K562 (cell line): Measurements from ENCODE around the gene SYNPR. TPM values are rescaled to one million over a fixed set of nuclear protein-coding genes. Genes with fewer than 3 reads are reported as not detected.

ENCODE experiments used
- ATAC-seq: fragments of 200-7000 bp; cut with Tn5 transposase; 3 replicates; pipeline ENCODE4 v1.9.1; 2020; ENCODE audit warnings: moderate library complexity
- BruUV-seq: library from RNA; stranded (reverse); fragments of 400-500 nt; replicated peaks from 2 replicates; lab custom pipeline; 2021; lab: Mats Ljungman, UMichigan
- CTCF ChIA-PET: fragments of 300-600 bp; formaldehyde crosslinking; extraction: SDS; loops from one replicate; lab custom pipeline; 2021; ENCODE audit warnings: low intra/inter-chr PET ratio; lab: Yijun Ruan, JAX
- POLR2A ChIA-PET: fragments of 300-600, 350-650 bp; sonication (Branson Sonifier 250); formaldehyde crosslinking; extraction: SDS; loops from one replicate; lab custom pipeline; 2021; ENCODE audit warnings: antibody characterized with exemption, inconsistent platforms; lab: Yijun Ruan, JAX
- DNase-seq, 4 experiments: peaks; one replicate each; pipeline versions ENCODE4 v3.0.0 to v3.0.0-alpha.2; 2011 to 2018; ENCODE audit warnings: low spot score in 3 of 4, mixed read lengths in 3 of 4; ENCODE audit errors: extremely low read depth in 1 of 4
- FAIRE-seq: peaks from 2 replicates; lab custom pipeline; 2011; peaks lifted over from hg19 to GRCh38; lab: Jason Lieb, UNC
- H2AFZ ChIP-seq: 2 replicates; pipeline ENCODE4 v1.6.0; 2011; ENCODE audit warnings: low read depth, low read length, control low read depth, inconsistent platforms
- H3K27ac ChIP-seq: fragments of 200-600 bp; 3 replicates; pipeline ENCODE4 v1.8.0; 2011; ENCODE audit warnings: low read depth, mild to moderate bottlenecking, control low read depth, inconsistent platforms, low read length, moderate library complexity, mixed read lengths; ENCODE audit errors: extremely low read depth
- H3K27me3 ChIP-seq, 2 experiments: fragments of 300-600 bp in 1 of 2; 2 replicates in 1 of 2; 3 replicates in 1 of 2; pipeline versions ENCODE4 v1.6.0 to v1.8.0; 2011; ENCODE audit warnings: inconsistent platforms in 2 of 2, low read length in 2 of 2, mild to moderate bottlenecking in 1 of 2, mixed read lengths in 1 of 2, moderate library complexity in 1 of 2; ENCODE audit not compliant: control insufficient read depth in 2 of 2, insufficient read depth in 2 of 2
- H3K36me3 ChIP-seq: fragments of 300-600 bp; 3 replicates; pipeline ENCODE4 v1.8.0; 2011; ENCODE audit warnings: mild to moderate bottlenecking, low read length, inconsistent platforms; ENCODE audit not compliant: control insufficient read depth, insufficient read depth
- H3K4me1 ChIP-seq, 2 experiments: fragments of 200-600 bp in 1 of 2; replicated peaks in 1 of 2; 2 replicates in 1 of 2; 3 replicates in 1 of 2; pipeline versions ENCODE4 v1.5.1 to v1.8.0; 2011; ENCODE audit warnings: inconsistent platforms in 2 of 2, low read length in 2 of 2, mild to moderate bottlenecking in 1 of 2, mixed read lengths in 1 of 2, moderate library complexity in 1 of 2; ENCODE audit not compliant: control insufficient read depth in 2 of 2, insufficient read depth in 2 of 2
- H3K4me2 ChIP-seq: 2 replicates; pipeline ENCODE4 v1.6.1; 2011; ENCODE audit warnings: low read length, control low read depth, inconsistent platforms, mixed read lengths; ENCODE audit not compliant: insufficient read depth
- H3K4me3 ChIP-seq: fragments of 200-600 bp; sonication (generic), shearing (Covaris generic); 2 replicates; pipeline ENCODE4 v1.5.1; 2016; ENCODE audit warnings: control low read depth, inconsistent platforms
- H3K79me2 ChIP-seq: fragments of 200-600 bp; 3 replicates; pipeline ENCODE4 v1.8.0; 2011; ENCODE audit warnings: low read length, inconsistent platforms; ENCODE audit not compliant: control insufficient read depth, insufficient read depth
- H3K9ac ChIP-seq, 2 experiments: 2 replicates each; pipeline versions ENCODE4 v1.6.0 to v1.6.1; 2011; ENCODE audit warnings: low read depth in 2 of 2, low read length in 2 of 2, control low read depth in 1 of 2, inconsistent platforms in 1 of 2, mild to moderate bottlenecking in 1 of 2, mixed read lengths in 1 of 2; ENCODE audit not compliant: insufficient read depth in 1 of 2
- H3K9me1 ChIP-seq: one replicate; pipeline ENCODE4 v1.6.0; 2011; ENCODE audit warnings: inconsistent platforms, mild to moderate bottlenecking, low read length, moderate library complexity; ENCODE audit not compliant: control insufficient read depth, insufficient read depth
- H3K9me3 ChIP-seq: replicated peaks from 2 replicates; pipeline ENCODE4 v1.5.1; 2011; ENCODE audit warnings: low read depth, low read length, inconsistent platforms; ENCODE audit not compliant: control insufficient read depth, insufficient read depth
- H4K20me1 ChIP-seq: replicated peaks from 2 replicates; pipeline ENCODE4 v1.6.1; 2011; ENCODE audit warnings: low read length, inconsistent platforms, mixed read lengths; ENCODE audit not compliant: control insufficient read depth, insufficient read depth
- CBFB ChIP-seq: sonication (generic); formaldehyde crosslinking; IDR thresholded peaks from 2 replicates; pipeline ENCODE4 v1.4.0; 2020; ENCODE audit warnings: mild to moderate bottlenecking, missing genetic modification reagents
- CC2D1A ChIP-seq: fragments of 450-650 bp; IDR thresholded peaks from 2 replicates; pipeline ENCODE4 v1.6.1; 2017; ENCODE audit warnings: mild to moderate bottlenecking
- CHD4 ChIP-seq: fragments of 200-600 bp; sonication (generic); IDR thresholded peaks from 3 replicates; pipeline ENCODE4 v1.6.1; 2012; ENCODE audit warnings: low read depth, mild to moderate bottlenecking, mixed read lengths, low read length, inconsistent platforms; ENCODE audit not compliant: insufficient read depth, insufficient replicate concordance, poor library complexity, severe bottlenecking
- GABPB2 ChIP-seq: fragments of 250-450 bp; sonication (Bioruptor Pico); conservative IDR thresholded peaks from 2 replicates; pipeline ENCODE4 v1.5.1; 2021; ENCODE audit warnings: mild to moderate bottlenecking
- GATAD2B ChIP-seq: fragments of 450-650 bp; IDR thresholded peaks from 2 replicates; pipeline ENCODE4 v1.6.1; 2017; ENCODE audit warnings: mild to moderate bottlenecking, borderline replicate concordance
- HLTF ChIP-seq: fragments of 450-650 bp; IDR thresholded peaks from 2 replicates; pipeline ENCODE4 v1.6.1; 2016
- KAT8 ChIP-seq: fragments of 450-650 bp; IDR thresholded peaks from 2 replicates; pipeline ENCODE4 v1.6.1; 2016; ENCODE audit warnings: low read depth, mild to moderate bottlenecking
- MAFF ChIP-seq: IDR thresholded peaks from 2 replicates; pipeline ENCODE4 v1.6.1; 2012; ENCODE audit warnings: low read length, improper control_type of control experiment
- NFATC3 ChIP-seq: fragments of 450-650 bp; IDR thresholded peaks from 2 replicates; pipeline ENCODE4 v1.6.1; 2017; ENCODE audit warnings: mild to moderate bottlenecking
- PRPF4 ChIP-seq: fragments of 200-400 bp; formaldehyde crosslinking; IDR thresholded peaks from one replicate; pipeline ENCODE4 v1.6.1; 2017; ENCODE audit warnings: low read length, low read depth, mild to moderate bottlenecking; ENCODE audit not compliant: insufficient read depth, poor library complexity, severe bottlenecking
- SOX6 ChIP-seq: fragments of 450-650 bp; IDR thresholded peaks from 2 replicates; pipeline ENCODE4 v1.6.1; 2014; ENCODE audit warnings: mild to moderate bottlenecking
- SRF ChIP-seq, 2 experiments: fragments of 250-450, 450-650 bp in 1 of 2; sonication (Bioruptor Pico) in 1 of 2; sonication (generic) in 1 of 2; formaldehyde crosslinking; IDR thresholded peaks; 2 replicates each; pipeline versions ENCODE4 v1.5.0 to v1.5.1; 2020 to 2022; ENCODE audit warnings: mild to moderate bottlenecking in 1 of 2, missing genetic modification reagents in 1 of 2
- ZNF431 ChIP-seq: sonication (generic); formaldehyde crosslinking; IDR thresholded peaks from 2 replicates; pipeline ENCODE4 v1.8.0; 2022; ENCODE audit warnings: mild to moderate bottlenecking, missing genetic modification reagents
- ZNF551 ChIP-seq: fragments of 250-450 bp; sonication (Bioruptor Pico); IDR thresholded peaks from 2 replicates; pipeline ENCODE4 v1.5.0; 2021; ENCODE audit warnings: mild to moderate bottlenecking, moderate library complexity
- WGBS: fragments of 100-300 bp; shearing (Covaris generic); methylation state at CpG from one replicate; pipeline ENCODE4 v1.1.6; 2016; ENCODE audit warnings: low coverage, mixed read lengths; ENCODE audit not compliant: insufficient coverage; ENCODE audit errors: missing lambda C conversion rate; 5-methylcytosine and 5-hydroxymethylcytosine counted together
- in situ Hi-C: fragments of 300-500 bp; cut with MboI; formaldehyde crosslinking; loops from 4 replicates; pipeline ENCODE4 v1.15.0; 2018; ENCODE audit warnings: inconsistent platforms, mixed read lengths
- intact Hi-C: fragments of 100-400 bp; cut with micrococcal nuclease; formaldehyde crosslinking; loops from 2 replicates; pipeline ENCODE4 v1.14.2; 2022
- polyA plus RNA-seq, 8 experiments: library from polyadenylated mRNA; depleted of rRNA in 4 of 8; stranded (reverse) in 5 of 8; unstranded in 3 of 8; fragments of >200 nt; fragmentation: Nextera tagmentation in 2 of 8; fragmentation: Illumina TruSeq in 1 of 8; extraction: Ambion mirVana in 2 of 8; extraction: Trizol in 1 of 8; gene quantifications; 2 replicates each; pipeline versions ENCODE4 v1.2.1 to v1.2.3, GENCODE V29; 2011 to 2014; ENCODE audit warnings: inconsistent platforms in 1 of 8, missing spikeins in 1 of 8
- total RNA-seq, 7 experiments: library from RNA; depleted of rRNA in 6 of 7; stranded (reverse); fragments of >200 nt in 6 of 7; fragmentation: Illumina TruSeq in 2 of 7; extraction: Trizol in 2 of 7; gene quantifications; 2 replicates each; pipeline versions ENCODE4 v1.2.1 to v1.2.3, GENCODE V29; 2011 to 2021; ENCODE audit warnings: low replicate concordance in 1 of 7
- TF ChIP-seq, protein P1 (sequence below): fragments of 250-450 bp; sonication (Bioruptor Pico); IDR thresholded peaks from 2 replicates; pipeline ENCODE4 v1.5.0; 2020; ENCODE audit warnings: mild to moderate bottlenecking

Gene SYNPR
- total and polyA plus RNA-seq, 9 of the 15 experiments (the other 6 are each of a cell fraction or from before 2014, with no cell fraction given), result not detected

DNA sequence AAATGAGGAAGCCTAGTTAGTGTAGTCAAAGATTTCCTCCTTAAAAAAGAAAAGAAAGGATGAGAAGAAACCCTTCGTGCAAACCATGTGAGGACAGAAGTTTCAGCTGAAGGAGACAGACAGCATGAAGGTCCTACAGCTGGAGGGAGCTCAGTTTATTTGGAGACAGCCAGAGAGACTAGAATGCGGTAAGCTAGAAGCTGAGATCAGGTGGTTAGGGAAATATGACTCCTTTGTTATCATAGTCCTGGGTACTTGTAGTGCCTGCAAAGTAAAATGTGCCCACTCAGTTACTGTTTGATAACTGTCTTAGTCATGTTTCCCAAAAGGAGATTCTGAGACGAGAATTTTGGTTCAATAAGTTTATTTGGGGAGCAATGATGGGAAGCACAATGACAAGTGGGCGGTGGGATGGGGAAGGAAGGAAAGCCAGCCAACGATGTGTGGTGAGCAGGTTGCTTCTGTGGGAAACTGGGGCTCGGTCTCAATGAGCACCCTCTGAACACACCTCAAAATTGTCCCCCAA, 195.6 kb downstream of the SYNPR start:
- H3K9me3 ChIP-seq, result no peaks in the 10 kb centered on the region
- no TSS peak for BruUV-seq
- H3K27me3 ChIP-seq, result no peaks in the 10 kb centered on the region
- FAIRE-seq (no peak), DNase-seq (no peak), ATAC-seq (no peak)
- ChIA-PET POLR2A (no interaction called here), CTCF (no interaction called here)
- no peak overlapping the region for H3K27ac ChIP-seq
- 3% methylated on average over 5 of the region's 6 CpGs for WGBS
- H3K9ac ChIP-seq, result no peak overlapping the region
- no peaks in the 10 kb centered on the region for H3K4me1 ChIP-seq
- H3K79me2 ChIP-seq, result no peaks in the 10 kb centered on the region
- TF ChIP-seq CC2D1A, result no peak
- TF ChIP-seq, protein P1, sequence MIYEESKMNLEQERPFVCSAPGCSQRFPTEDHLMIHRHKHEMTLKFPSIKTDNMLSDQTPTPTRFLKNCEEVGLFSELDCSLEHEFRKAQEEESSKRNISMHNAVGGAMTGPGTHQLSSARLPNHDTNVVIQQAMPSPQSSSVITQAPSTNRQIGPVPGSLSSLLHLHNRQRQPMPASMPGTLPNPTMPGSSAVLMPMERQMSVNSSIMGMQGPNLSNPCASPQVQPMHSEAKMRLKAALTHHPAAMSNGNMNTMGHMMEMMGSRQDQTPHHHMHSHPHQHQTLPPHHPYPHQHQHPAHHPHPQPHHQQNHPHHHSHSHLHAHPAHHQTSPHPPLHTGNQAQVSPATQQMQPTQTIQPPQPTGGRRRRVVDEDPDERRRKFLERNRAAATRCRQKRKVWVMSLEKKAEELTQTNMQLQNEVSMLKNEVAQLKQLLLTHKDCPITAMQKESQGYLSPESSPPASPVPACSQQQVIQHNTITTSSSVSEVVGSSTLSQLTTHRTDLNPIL (CRISPR knock-in tag), result no peak
- no peak for TF ChIP-seq SOX6
- TF ChIP-seq NFATC3, result no peak
- no peak for TF ChIP-seq HLTF
- TF ChIP-seq CBFB (CRISPR knock-in tag), result no peak
- no peak for TF ChIP-seq SRF (CRISPR knock-in tag; IDR thresholded peaks at IDR 0.05)
- TF ChIP-seq GABPB2 (CRISPR knock-in tag), result no peak
- no peak for TF ChIP-seq MAFF
- no peak for TF ChIP-seq ZNF431 (CRISPR knock-in tag)
- TF ChIP-seq KAT8, result no peak
- TF ChIP-seq PRPF4, result no peak
- no peak for TF ChIP-seq ZNF551 (CRISPR knock-in tag)
- no peak for TF ChIP-seq CHD4
- TF ChIP-seq GATAD2B, result no peak
- H3K36me3 ChIP-seq, result no peaks in the 10 kb centered on the region
- no peaks in the 10 kb centered on the region for H3K9me1 ChIP-seq
- H4K20me1 ChIP-seq, result no peaks in the 10 kb centered on the region
- no peak overlapping the region for H2AFZ ChIP-seq
- in situ Hi-C loops (no loop called here), intact Hi-C loops (no loop called here)
- no peak overlapping the region for H3K4me2 ChIP-seq
- H3K4me3 ChIP-seq, result no peak overlapping the region
